C1 segment of cervical spinal cord (tissue), 14 donors: ENCODE measurements around the gene ARRDC3.
"Not testable (repeated sequence)": the region's sequence is repeated elsewhere in the genome, so short reads cannot be mapped to it uniquely, and the experiment has no call there.

Experiments
- DNase-seq, 14 donors: peaks; one replicate each; lab custom pipeline; 2025; lab: John Stamatoyannopoulos, UW

The ARRDC3 gene, protein sequence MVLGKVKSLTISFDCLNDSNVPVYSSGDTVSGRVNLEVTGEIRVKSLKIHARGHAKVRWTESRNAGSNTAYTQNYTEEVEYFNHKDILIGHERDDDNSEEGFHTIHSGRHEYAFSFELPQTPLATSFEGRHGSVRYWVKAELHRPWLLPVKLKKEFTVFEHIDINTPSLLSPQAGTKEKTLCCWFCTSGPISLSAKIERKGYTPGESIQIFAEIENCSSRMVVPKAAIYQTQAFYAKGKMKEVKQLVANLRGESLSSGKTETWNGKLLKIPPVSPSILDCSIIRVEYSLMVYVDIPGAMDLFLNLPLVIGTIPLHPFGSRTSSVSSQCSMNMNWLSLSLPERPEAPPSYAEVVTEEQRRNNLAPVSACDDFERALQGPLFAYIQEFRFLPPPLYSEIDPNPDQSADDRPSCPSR

DNA sequence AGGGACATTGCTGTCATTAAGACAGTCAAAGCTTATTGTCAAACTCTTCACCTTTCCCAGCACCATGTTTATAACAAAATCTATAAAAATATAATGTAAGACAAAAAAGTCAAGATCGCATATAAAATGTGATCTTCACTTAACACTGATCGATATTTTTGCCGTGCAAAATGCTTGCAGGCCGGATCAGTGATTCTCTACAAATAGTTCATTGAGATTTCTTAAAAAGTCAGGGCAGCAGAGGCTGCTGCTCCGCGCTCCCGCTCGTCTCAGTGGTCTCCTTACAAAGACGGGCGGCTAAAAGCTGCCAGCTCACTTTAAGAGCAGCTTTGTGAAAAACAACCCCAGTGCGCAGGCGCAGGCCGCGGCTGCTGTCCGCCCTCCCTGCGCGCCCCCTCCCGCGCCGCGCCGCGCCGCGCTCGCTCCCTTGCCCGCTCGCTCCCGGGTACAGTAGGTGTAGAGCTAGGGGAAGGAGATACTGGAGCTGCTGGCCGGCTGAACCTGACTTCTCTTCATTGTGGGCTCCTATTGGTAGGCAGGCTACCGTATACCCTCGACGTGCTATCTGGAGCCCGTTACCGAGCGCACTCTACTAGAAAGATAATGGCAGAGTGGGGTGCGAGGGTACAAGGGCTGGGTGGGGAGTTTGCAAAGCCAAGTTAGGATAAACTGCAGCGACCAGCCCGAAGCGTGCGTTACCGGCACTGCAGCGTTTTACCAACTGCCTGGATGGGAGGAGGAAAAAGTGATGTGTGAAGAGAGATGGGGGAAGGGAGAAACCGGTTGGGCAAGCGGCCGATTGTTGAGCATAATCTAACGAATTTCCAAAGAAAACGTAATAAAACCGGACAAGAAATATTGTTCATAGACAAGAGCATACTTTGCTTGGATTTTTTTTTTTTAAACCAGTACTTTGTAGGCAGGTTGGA lies at the start of gene ARRDC3:
Gene ARRDC3 (minus strand): TSS at position 291 of the 929 bp plus-strand sequence. CDS start 225 bp downstream, at position 66.
- peak; percentile 77 to 98 (median 92) for DNase-seq

- no peak for DNase-seq
Measured at GRCh38 chr5:91430949-91431348, 47.8 kb upstream of the ARRDC3 start.

GRCh38 chr5:91424638-91425436 lies 41.7 kb upstream of the ARRDC3 start:
- no peak for DNase-seq

GRCh38 chr5:91423871-91424270 lies 40.8 kb upstream of the ARRDC3 start:
- no peak for DNase-seq

DNA sequence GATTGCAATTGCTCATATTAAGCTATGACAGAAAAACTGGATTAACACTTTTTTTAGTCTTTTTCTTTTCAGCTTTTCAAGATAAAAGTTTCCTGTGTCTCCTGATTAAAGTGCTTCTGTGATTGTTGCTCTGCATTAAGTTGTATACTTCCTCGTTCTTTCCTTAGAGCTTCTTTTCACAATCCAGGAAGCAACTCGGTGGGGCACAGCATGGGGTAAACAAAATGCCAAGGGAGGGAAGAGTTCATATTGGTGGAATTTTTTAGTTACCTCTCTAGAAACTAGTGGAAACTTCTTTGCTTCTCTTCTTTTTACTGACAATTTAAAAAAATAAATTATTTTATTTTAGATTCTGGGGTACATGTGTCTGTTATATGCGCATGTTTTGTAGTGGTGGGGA lies 37.8 kb upstream of the ARRDC3 start:
- no peak for DNase-seq

- peak in 6 of 14 donors; percentile 1 to 29 (median 6) for DNase-seq
Measured at GRCh38 chr5:91419571-91420537, 36.7 kb upstream of the ARRDC3 start.

DNA sequence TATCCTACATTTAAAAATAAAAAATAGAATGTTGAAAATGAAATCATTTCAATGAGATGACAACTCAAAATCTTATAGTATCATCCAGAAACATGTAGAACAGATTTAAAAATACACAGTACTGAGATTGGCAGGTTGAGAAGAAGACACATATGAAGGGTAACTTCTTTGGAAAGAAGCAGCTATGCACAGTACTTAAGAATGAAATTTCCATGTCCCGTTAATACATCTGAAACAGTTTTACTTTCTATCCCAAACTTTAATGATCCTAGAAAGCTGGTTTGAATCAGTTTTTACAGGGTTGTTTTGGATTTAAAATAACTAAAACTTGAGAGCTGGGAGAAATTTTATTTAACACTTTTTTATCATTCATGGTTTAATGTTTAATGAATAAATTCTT lies 36.0 kb upstream of the ARRDC3 start:
- DNase-seq, result no peak

DNA sequence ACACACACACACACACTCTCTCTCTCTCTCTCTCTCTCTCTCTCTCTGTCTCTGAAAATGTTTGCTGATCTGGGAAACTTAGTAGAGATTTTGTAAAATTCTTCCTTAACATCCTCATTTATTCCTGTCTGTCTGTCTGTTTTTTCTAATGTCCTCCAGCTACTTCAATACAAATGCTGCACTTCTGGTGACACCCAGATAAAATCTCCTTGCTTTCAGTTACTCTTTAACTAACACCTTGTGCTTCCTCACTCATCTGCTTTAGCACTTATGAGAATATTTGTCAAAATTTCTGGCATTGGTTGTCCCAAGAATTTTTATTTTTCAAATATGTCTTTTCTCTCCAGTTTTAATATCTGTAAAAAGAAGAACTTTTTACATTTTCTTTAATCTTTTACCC lies 35.0 kb upstream of the ARRDC3 start:
- no peak for DNase-seq

DNA sequence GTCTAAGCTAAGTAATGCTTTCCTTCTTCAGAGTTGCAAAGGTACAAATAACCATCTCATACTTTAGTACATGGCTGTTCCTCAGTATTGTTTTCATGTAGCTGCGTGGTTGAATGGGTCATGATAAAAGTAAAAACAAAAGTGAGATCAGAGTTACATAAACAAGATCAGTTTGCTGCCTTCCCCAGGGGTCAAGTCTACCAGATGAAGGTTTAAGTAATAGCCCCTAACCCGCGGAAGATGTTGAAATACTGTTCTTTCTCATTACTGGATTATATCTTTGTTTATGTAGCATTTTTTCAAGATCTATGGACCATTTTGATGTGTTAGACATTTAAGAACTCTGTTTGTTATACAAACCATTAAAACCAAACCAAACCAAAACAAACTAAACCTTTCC lies 34.1 kb upstream of the ARRDC3 start:
- no peak for DNase-seq

GRCh38 chr5:91416491-91416890 lies 33.4 kb upstream of the ARRDC3 start:
- DNase-seq, result no peak

DNA sequence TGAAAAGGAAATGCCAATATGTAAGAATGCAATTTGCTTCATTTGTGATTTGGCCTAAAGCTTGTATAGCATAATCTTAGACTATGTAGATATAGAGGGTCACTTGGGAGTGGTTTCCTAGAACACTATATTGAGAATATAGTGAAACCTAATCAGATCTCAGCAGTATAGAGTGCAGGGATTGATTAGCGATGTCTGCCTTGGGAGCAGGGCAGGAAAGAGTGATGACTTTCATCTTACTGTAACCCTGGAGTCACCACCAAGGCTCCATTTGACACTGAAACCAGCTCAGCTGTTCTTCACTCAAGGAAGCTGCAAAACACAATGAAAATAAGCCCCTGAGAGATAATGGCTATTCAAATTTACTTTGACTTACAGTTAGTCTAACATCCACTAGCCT lies 26.2 kb upstream of the ARRDC3 start:
- no peak for DNase-seq

- no peak for DNase-seq
Measured at GRCh38 chr5:91408710-91409109, 25.6 kb upstream of the ARRDC3 start.

DNA sequence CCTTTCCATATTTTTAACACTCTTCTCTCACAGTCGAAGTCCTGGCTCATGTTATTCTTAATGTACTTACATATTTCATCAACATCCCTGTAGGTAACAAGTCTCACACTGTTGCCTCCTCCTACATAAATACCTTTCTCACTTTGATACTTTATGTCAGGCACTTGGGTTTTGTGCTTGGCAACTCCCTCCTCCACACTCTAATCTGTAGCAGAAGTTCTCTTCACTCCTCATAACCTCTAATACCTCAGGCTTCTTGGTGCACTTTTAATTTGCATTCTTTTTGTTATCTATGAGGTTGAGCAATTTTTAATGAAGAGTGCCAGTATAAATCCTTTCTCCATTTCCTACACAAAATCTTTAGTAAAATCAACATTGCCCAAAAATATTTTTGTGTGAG lies 24.1 kb upstream of the ARRDC3 start:
- no peak for DNase-seq

DNA sequence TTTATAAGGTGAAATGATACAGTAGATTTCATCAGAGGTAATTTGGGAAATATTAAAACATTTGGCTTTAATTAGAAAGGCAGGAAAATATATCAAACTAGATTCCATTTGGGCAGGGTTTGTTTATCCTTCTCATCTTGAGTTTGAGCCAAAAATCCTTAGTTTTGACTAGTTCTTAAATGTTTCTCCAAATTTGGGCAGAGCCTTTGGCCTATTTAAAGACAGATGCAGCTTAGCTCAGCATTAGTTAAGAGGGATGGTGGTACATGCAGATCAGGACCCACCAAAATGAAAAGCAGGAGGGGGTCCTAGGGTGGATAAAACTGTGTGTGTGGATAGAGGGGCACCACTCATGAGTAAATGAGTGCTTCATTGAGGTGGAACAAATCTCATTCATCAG lies 20.3 kb upstream of the ARRDC3 start:
- DNase-seq, result no peak

- no peak for DNase-seq
Measured at GRCh38 chr5:91401175-91401574, 18.1 kb upstream of the ARRDC3 start.

DNA sequence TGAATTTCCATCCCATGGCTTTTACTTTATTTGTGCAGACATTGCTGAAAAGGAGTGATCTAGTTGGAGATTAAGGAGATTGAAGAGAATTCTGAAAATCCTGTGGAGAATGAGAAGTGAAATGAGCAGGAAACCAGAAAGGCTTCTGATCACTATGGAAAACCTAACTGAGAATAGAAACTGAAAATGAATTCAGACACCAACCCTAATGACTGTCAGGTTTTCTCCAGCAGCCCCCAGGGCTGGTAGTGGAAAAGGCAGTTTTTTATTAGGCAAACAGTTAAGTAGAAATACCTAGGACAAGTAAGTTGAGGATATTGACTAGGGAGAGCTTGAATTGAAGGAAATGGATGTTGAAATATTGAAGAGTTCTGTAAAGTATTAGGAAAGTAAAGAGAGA lies 14.7 kb upstream of the ARRDC3 start:
- DNase-seq, result no peak

DNA sequence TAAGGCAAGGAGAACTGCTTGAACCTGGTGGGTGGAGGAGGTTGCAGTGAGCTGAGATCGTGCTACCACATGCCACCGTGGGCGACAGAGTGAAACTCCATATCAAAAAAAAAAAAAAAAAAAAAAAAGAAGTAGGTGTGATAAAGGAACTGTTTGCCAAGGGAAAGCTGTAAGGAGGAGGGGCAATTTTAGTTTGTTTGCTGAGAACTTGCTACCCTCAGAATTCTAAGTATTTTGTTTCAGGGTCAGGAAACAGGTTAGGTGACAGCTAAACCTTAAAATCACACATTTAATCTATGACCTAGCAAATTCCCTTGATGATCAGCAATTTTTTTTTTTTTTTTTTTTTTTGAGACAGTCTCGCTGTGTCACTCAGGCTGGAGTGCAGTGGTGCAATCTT lies 7.2 kb upstream of the ARRDC3 start:
- DNase-seq, result no peak

GRCh38 chr5:91389555-91389954 lies 6.4 kb upstream of the ARRDC3 start:
- DNase-seq, result not testable (repeated sequence)

DNA sequence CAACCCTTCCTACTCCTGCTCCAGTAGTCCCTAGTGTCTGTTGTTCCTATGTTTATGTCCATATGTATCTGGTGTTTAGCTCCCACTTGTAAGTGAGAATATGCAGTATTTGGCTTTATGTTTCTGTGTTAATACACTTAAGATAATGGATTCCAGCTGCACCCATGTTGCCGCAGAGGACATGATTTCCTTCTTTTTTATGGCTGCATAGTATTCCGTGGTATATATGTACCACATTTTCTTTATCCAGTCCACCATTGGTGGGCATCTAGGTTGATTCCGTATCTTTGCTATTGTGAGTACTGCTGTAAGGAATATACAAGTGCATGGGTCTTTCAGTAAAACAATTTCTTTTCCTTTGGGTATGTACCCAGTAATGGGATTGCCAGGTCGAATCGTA lies 5.2 kb upstream of the ARRDC3 start:
- DNase-seq, result no peak

GRCh38 chr5:91386120-91386519 lies 3.0 kb upstream of the ARRDC3 start:
- no peak for DNase-seq

DNA sequence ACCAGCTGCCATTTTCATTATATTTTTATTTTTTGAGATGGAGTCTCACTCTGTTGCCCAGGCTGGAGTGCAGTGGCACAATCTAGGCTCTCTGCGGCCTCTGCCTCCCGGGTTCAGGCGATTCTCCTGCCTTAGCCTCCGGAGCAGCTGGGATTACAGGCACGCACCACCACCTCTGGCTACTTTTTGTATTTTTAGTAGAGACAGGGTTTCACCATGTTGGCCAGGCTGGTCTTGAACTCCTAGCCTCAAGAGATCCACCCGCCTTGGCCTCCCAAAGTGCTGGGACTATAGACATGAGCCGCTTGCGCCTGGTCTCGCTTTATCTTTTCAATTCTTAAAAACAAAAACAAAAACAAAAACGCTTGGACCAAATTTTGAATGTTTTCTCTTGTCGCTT lies 2.5 kb upstream of the ARRDC3 start:
- not testable (repeated sequence) for DNase-seq
